HT-29 (cell line): ENCODE data around the gene ECSIT. TPM values are rescaled to one million over a fixed set of nuclear protein-coding genes. Genes with fewer than 3 reads are reported as not detected.

Source experiments
- small RNA-seq: library from RNA; depleted of rRNA; stranded (forward); fragments of <200 nt; gene quantifications from one replicate; pipeline ENCODE3, GENCODE V24; 2014
- total RNA-seq: library from RNA; depleted of rRNA; stranded (reverse); fragments of >200 nt; shearing (Covaris generic); gene quantifications from 2 replicates; pipeline ENCODE4 v1.2.3, GENCODE V29; 2014; rRNA removed

Gene ECSIT
- total RNA-seq, 1 experiment from 2014 or later, result 56.4 TPM

Small RNA genes within 50 kb of the gene (small RNA-seq; reads per million reads assigned to genes)
- 3.4 reads per million, percentile 78 among the genes with 10 or more reads in this experiment for gene MIR7974
- gene RN7SL833P, result 0.22 reads per million

Other genes starting within 250 kb of the ECSIT start
- not detected in 2 replicates for gene TSPAN16, start 233.0 kb downstream of the ECSIT start, total RNA-seq
- gene RAB3D, start 189.5 kb downstream of the ECSIT start, total RNA-seq, result 17.5 and 20.5 TPM in 2 replicates
- 81.5 and 97.3 TPM in 2 replicates for gene TMEM205, start 182.9 kb downstream of the ECSIT start, total RNA-seq
- gene CCDC159, start 182.6 kb downstream of the ECSIT start, total RNA-seq, result 3.5 and 9.2 TPM in 2 replicates
- 1.7 and 3.6 TPM in 2 replicates for gene PLPPR2, start 173.7 kb downstream of the ECSIT start, total RNA-seq
- gene SWSAP1, start 154.5 kb downstream of the ECSIT start, total RNA-seq, result 3.9 and 5.4 TPM in 2 replicates
- gene EPOR, start 144.8 kb downstream of the ECSIT start, total RNA-seq, result 3.7 and 3.8 TPM in 2 replicates
- gene RGL3, start 109.8 kb downstream of the ECSIT start, total RNA-seq, result 69.4 and 71.5 TPM in 2 replicates
- not detected in 2 replicates for gene ODAD3, start 94.0 kb downstream of the ECSIT start, total RNA-seq
- gene PRKCSH, start 93.5 kb downstream of the ECSIT start, total RNA-seq, result 145 and 159 TPM in 2 replicates
- gene ELAVL3, start 48.1 kb downstream of the ECSIT start, total RNA-seq, result not detected in 2 replicates
- gene ZNF653, start 23.3 kb downstream of the ECSIT start, total RNA-seq, result 7.5 and 9.8 TPM in 2 replicates
- gene CNN1, start 9.7 kb upstream of the ECSIT start, total RNA-seq, result not detected in 2 replicates
- gene ELOF1, start 30.1 kb upstream of the ECSIT start, total RNA-seq, result 41.0 and 48.1 TPM in 2 replicates
- gene ACP5, start 48.5 kb upstream of the ECSIT start, total RNA-seq, result 0.83 and 1.4 TPM in 2 replicates
- gene ZNF627, start 68.3 kb upstream of the ECSIT start, total RNA-seq, result 1.4 and 2.4 TPM in 2 replicates
- 3.6 and 6.1 TPM in 2 replicates for gene ZNF823, start 209.8 kb upstream of the ECSIT start, total RNA-seq
- 1.1 and 3.7 TPM in 2 replicates for gene ZNF441, start 237.9 kb upstream of the ECSIT start, total RNA-seq